SK-N-SH (cell line): ENCODE measurements around the gene SFXN5. TPM values are rescaled to one million over a fixed set of nuclear protein-coding genes. Genes with fewer than 3 reads are reported as not detected.

Experiments used
- CTCF ChIA-PET: fragments of 300-600, 350-600 bp; formaldehyde crosslinking; extraction: SDS; loops from one replicate; lab custom pipeline; 2021; lab: Yijun Ruan, JAX
- POLR2A ChIA-PET: fragments of 350-600 bp; sonication (Branson Sonifier 250); formaldehyde crosslinking; extraction: SDS; loops from one replicate; lab custom pipeline; 2020; ENCODE audit warnings: antibody characterized with exemption, inconsistent platforms; lab: Yijun Ruan, JAX
- DNase-seq: peaks from one replicate; pipeline ENCODE4 v3.0.0; 2012
- H2AFZ ChIP-seq: fragments of 200-600 bp; sonication (generic); 2 replicates; pipeline ENCODE4 v1.8.1; 2016; ENCODE audit warnings: antibody characterized with exemption, mild to moderate bottlenecking, low read depth
- H3F3A ChIP-seq: fragments of 200-600 bp; sonication (generic); replicated peaks from 2 replicates; pipeline ENCODE3; 2016; ENCODE audit warnings: antibody characterized with exemption, mild to moderate bottlenecking; ENCODE audit not compliant: insufficient read depth
- H3K27ac ChIP-seq, 2 experiments: fragments of 200-500 bp in 1 of 2; fragments of 200-600 bp in 1 of 2; sonication (Bioruptor generic) in 1 of 2; sonication (generic), shearing (Covaris generic) in 1 of 2; 2 replicates each; pipeline versions ENCODE4 v1.5.1 to v1.6.1; 2014 to 2016; ENCODE audit warnings: low read depth in 2 of 2, inconsistent platforms in 1 of 2, low read length in 1 of 2, mild to moderate bottlenecking in 1 of 2, mixed read lengths in 1 of 2
- H3K27me3 ChIP-seq: fragments of 200-600 bp; sonication (generic), shearing (Covaris generic); 2 replicates; pipeline ENCODE4 v1.6.1; 2016; ENCODE audit warnings: mixed run types; ENCODE audit not compliant: insufficient read depth
- H3K36me3 ChIP-seq, 2 experiments: fragments of 200-500 bp in 1 of 2; fragments of 200-600 bp in 1 of 2; sonication (Bioruptor generic) in 1 of 2; sonication (generic) in 1 of 2; replicated peaks in 1 of 2; 2 replicates each; pipeline versions ENCODE3 to v1.5.1; 2014 to 2016; ENCODE audit warnings: low read length in 1 of 2, mild to moderate bottlenecking in 1 of 2; ENCODE audit not compliant: insufficient read depth in 2 of 2, control insufficient read depth in 1 of 2
- H3K4me1 ChIP-seq, 2 experiments: fragments of 200-500 bp in 1 of 2; fragments of 200-600 bp in 1 of 2; sonication (Bioruptor generic) in 1 of 2; sonication (generic), shearing (Covaris generic) in 1 of 2; 2 replicates each; pipeline versions ENCODE4 v1.5.1 to v1.6.1; 2014 to 2016; ENCODE audit warnings: low read depth in 1 of 2, low read length in 1 of 2, mixed run types in 1 of 2; ENCODE audit not compliant: insufficient read depth in 2 of 2, control insufficient read depth in 1 of 2
- H3K4me2 ChIP-seq: fragments of 200-600 bp; sonication (generic), shearing (Covaris generic); 2 replicates; pipeline ENCODE4 v1.6.1; 2017; ENCODE audit warnings: mixed run types
- H3K4me3 ChIP-seq, 2 experiments: fragments of 200-500 bp in 1 of 2; fragments of 200-600 bp in 1 of 2; sonication (Bioruptor generic) in 1 of 2; sonication (generic), shearing (Covaris generic) in 1 of 2; 2 replicates each; pipeline versions ENCODE4 v1.5.1 to v1.8.1; 2014 to 2016; ENCODE audit warnings: low read depth in 2 of 2, inconsistent platforms in 1 of 2, low read length in 1 of 2, mild to moderate bottlenecking in 1 of 2, mixed read lengths in 1 of 2, moderate library complexity in 1 of 2
- H3K79me2 ChIP-seq: fragments of 200-600 bp; sonication (generic); 2 replicates; pipeline ENCODE4 v1.8.1; 2017; ENCODE audit warnings: mild to moderate bottlenecking; ENCODE audit not compliant: insufficient read depth
- H3K9ac ChIP-seq: fragments of 200-600 bp; sonication (generic); 2 replicates; pipeline ENCODE4 v1.6.1; 2017; ENCODE audit warnings: mixed run types
- H3K9me2 ChIP-seq: fragments of 200-600 bp; sonication (generic); 2 replicates; pipeline ENCODE4 v1.6.1; 2017; ENCODE audit warnings: mixed run types
- H3K9me3 ChIP-seq: fragments of 200-600 bp; sonication (generic); 2 replicates; pipeline ENCODE4 v1.6.1; 2017; ENCODE audit warnings: mixed run types, mild to moderate bottlenecking, moderate library complexity
- H4K20me1 ChIP-seq: fragments of 200-600 bp; sonication (generic); 2 replicates; pipeline ENCODE4 v1.6.1; 2017; ENCODE audit warnings: mild to moderate bottlenecking, mixed run types; ENCODE audit not compliant: insufficient read depth
- ELF1 ChIP-seq: IDR thresholded peaks from 2 replicates; pipeline ENCODE4 v1.4.0; 2012
- FOXM1 ChIP-seq: IDR thresholded peaks from 2 replicates; pipeline ENCODE4 v1.4.0; 2012; ENCODE audit warnings: low read depth, mild to moderate bottlenecking
- GABPA ChIP-seq: IDR thresholded peaks from 2 replicates; pipeline ENCODE4 v1.4.0; 2012; ENCODE audit warnings: low read depth, mild to moderate bottlenecking
- NFIC ChIP-seq: IDR thresholded peaks from 2 replicates; pipeline ENCODE4 v1.4.0; 2012; ENCODE audit warnings: borderline replicate concordance
- NRF1 ChIP-seq: IDR thresholded peaks from 2 replicates; pipeline ENCODE4 v1.6.1; 2012; ENCODE audit warnings: low read depth, mild to moderate bottlenecking, low read length
- PBX3 ChIP-seq: IDR thresholded peaks from 2 replicates; pipeline ENCODE4; 2012
- RCOR1 ChIP-seq: fragments of 150-350 bp; IDR thresholded peaks from 2 replicates; pipeline ENCODE4 v1.6.1; 2017; ENCODE audit warnings: antibody characterized with exemption, low read length
- SIN3A ChIP-seq: IDR thresholded peaks from 2 replicates; pipeline ENCODE4 v1.6.1; 2012; ENCODE audit warnings: low read depth, mild to moderate bottlenecking, low read length, moderate library complexity, borderline replicate concordance
- TEAD4 ChIP-seq: IDR thresholded peaks from 2 replicates; pipeline ENCODE4 v1.4.0; 2012; ENCODE audit warnings: mild to moderate bottlenecking, borderline replicate concordance; ENCODE audit not compliant: insufficient read depth
- WGBS: methylation state at CpG from one replicate; pipeline ENCODE4 v1.1.6; 2017; ENCODE audit warnings: low lambda C conversion rate; 5-methylcytosine and 5-hydroxymethylcytosine counted together
- polyA plus RNA-seq, 3 experiments: library from polyadenylated mRNA; depleted of rRNA; stranded (reverse); fragments of >200 nt; gene quantifications; 2 replicates each; pipeline ENCODE4 v1.2.3, GENCODE V29; 2012
- TF ChIP-seq, protein P1 (sequence below): fragments of 150-350 bp; IDR thresholded peaks from 2 replicates; pipeline ENCODE4 v1.6.1; 2017; ENCODE audit warnings: antibody characterized with exemption, low read length, low read depth, borderline replicate concordance
- TF ChIP-seq, protein P2 (sequence below): IDR thresholded peaks from 2 replicates; pipeline ENCODE4 v1.4.0; 2012; ENCODE audit warnings: low read depth, borderline replicate concordance
- TF ChIP-seq, protein P3 (sequence below): IDR thresholded peaks from 2 replicates; pipeline ENCODE4 v1.4.0; 2012; ENCODE audit warnings: low read depth, borderline replicate concordance

SFXN5 gene
- polyA plus RNA-seq, 1 of the 3 experiments (the other 2 are of a cell fraction) = 9.9 TPM

DNA sequence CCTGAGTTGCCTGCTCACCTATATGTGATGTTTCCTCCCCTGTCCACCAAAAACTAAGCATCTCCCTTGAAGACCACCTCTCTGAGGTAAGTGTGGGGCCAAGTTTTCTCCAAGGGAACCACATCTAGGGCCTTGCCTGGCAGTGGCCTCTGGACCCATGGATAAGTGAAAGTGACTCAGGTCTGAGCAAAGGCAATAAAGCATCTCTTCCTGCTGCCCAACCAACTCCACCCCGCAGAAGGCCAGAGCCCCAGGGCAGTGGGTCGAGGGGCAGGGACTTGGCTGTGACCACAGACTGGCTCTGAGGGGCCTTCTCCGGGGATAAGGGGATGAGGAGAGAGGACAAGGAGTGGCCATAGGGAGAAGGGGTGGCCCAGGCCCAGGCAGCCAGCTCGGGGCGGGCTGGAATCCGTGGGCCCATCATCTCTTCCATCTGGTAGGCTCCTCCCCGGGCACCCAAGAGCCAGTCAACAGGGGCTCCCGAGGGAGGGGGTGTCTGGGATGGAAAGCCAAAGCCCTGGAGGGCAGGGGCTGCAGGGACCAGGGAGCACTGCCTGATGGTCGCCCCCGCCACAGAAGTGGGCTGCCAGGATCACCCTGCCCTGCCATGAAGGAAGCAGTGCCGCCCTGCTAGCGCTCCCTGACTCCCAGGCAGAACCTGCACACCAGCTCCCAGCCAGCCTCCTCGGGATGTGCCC, 120.8 kb downstream of the SFXN5 start:
- no peak overlapping the region for H3K27ac ChIP-seq

More for the DNA sequence above, 120.8 kb downstream of the SFXN5 start:
- Histone ChIP-seq H4K20me1 (no peaks in the 10 kb centered on the region), H3K79me2 (no peaks in the 10 kb centered on the region), H3K4me3 (no peak overlapping the region), H3K9me3 (no peaks in the 10 kb centered on the region), H3F3A (no peaks in the 10 kb centered on the region), H3K4me1 (no peaks in the 10 kb centered on the region), H3K9ac (no peak overlapping the region), H2AFZ (no peak overlapping the region), H3K4me2 (no peak overlapping the region), H3K9me2 (no peaks in the 10 kb centered on the region), H3K36me3 (no peaks in the 10 kb centered on the region), H3K27me3 (no peaks in the 10 kb centered on the region)
- TF ChIP-seq PBX3 = no peak
- no peak for TF ChIP-seq NFIC
- TF ChIP-seq NRF1 = no peak
- no peak for TF ChIP-seq TEAD4
- no peak for TF ChIP-seq GABPA
- no peak for TF ChIP-seq SIN3A
- TF ChIP-seq ELF1 = no peak
- TF ChIP-seq, protein P1, sequence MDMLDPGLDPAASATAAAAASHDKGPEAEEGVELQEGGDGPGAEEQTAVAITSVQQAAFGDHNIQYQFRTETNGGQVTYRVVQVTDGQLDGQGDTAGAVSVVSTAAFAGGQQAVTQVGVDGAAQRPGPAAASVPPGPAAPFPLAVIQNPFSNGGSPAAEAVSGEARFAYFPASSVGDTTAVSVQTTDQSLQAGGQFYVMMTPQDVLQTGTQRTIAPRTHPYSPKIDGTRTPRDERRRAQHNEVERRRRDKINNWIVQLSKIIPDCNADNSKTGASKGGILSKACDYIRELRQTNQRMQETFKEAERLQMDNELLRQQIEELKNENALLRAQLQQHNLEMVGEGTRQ = no peak
- TF ChIP-seq, protein P2, sequence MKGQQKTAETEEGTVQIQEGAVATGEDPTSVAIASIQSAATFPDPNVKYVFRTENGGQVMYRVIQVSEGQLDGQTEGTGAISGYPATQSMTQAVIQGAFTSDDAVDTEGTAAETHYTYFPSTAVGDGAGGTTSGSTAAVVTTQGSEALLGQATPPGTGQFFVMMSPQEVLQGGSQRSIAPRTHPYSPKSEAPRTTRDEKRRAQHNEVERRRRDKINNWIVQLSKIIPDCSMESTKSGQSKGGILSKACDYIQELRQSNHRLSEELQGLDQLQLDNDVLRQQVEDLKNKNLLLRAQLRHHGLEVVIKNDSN = no peak
- TF ChIP-seq FOXM1 = no peak
- TF ChIP-seq, protein P3, sequence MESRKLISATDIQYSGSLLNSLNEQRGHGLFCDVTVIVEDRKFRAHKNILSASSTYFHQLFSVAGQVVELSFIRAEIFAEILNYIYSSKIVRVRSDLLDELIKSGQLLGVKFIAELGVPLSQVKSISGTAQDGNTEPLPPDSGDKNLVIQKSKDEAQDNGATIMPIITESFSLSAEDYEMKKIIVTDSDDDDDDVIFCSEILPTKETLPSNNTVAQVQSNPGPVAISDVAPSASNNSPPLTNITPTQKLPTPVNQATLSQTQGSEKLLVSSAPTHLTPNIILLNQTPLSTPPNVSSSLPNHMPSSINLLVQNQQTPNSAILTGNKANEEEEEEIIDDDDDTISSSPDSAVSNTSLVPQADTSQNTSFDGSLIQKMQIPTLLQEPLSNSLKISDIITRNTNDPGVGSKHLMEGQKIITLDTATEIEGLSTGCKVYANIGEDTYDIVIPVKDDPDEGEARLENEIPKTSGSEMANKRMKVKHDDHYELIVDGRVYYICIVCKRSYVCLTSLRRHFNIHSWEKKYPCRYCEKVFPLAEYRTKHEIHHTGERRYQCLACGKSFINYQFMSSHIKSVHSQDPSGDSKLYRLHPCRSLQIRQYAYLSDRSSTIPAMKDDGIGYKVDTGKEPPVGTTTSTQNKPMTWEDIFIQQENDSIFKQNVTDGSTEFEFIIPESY = no peak
- no peak for TF ChIP-seq RCOR1
- ChIA-PET CTCF (interaction anchor here (0.8 to 2.3 kb wide), 6 partner anchors 16 to 226 kb away, joined by 3 to 11 read pairs (median 4); no protein-coding TSS in a partner anchor), POLR2A (no interaction called here)
- no peak for DNase-seq
- 100% methylated on average over 2 of the region's 13 CpGs for WGBS
